ENCODE data around the gene KANSL2.

- no peak for TF ChIP-seq CTCF (IDR thresholded peaks at IDR 0.05)
- TF ChIP-seq POLR2A (IDR thresholded peaks at IDR 0.05): no peak
These were observed 1.2 kb downstream of the KANSL2 start for GRCh38 chr12:48680861-48681260.

Measured in lower leg skin (tissue), 3 donors.